ENCODE results near the gene GLI3.
A peak's percentile ranks its signal among the peaks of the same experiment; 100 is the strongest.

GLI3 gene

GRCh38 chr7:42274053-42274452, 37.0 kb upstream of the GLI3 start:
- TF ChIP-seq FOXP2 (optimal IDR thresholded peaks at IDR 0.05; ENCODE audit: borderline replicate concordance, extremely low read depth, extremely low read length, insufficient read depth) (no peak), TAF1 (IDR thresholded peaks at IDR 0.05; ENCODE audit: borderline replicate concordance, insufficient read depth, low read length) (no peak), POLR2AphosphoS5 (IDR thresholded peaks at IDR 0.05; ENCODE audit: low read depth, low read length) (no peak), REST (IDR thresholded peaks at IDR 0.05; ENCODE audit: insufficient read depth in 1 of 2, low read depth in 2 of 2, low read length in 2 of 2) (no peak), SIN3A (IDR thresholded peaks at IDR 0.05; ENCODE audit: borderline replicate concordance, insufficient read depth, low read length) (no peak)

GRCh38 chr7:42272793-42273665, 36.0 kb upstream of the GLI3 start:
- no peak for TF ChIP-seq POLR2AphosphoS5 (IDR thresholded peaks at IDR 0.05; ENCODE audit: low read depth, low read length)
- TF ChIP-seq FOXP2 (optimal IDR thresholded peaks at IDR 0.05; ENCODE audit: borderline replicate concordance, extremely low read depth, extremely low read length, insufficient read depth): peak; percentile 34

- TF ChIP-seq POLR2AphosphoS5 (IDR thresholded peaks at IDR 0.05; ENCODE audit: low read depth, low read length) (no peak), REST (IDR thresholded peaks at IDR 0.05; ENCODE audit: insufficient read depth in 1 of 2, low read depth in 2 of 2, low read length in 2 of 2) (no peak), TAF1 (IDR thresholded peaks at IDR 0.05; ENCODE audit: borderline replicate concordance, insufficient read depth, low read length) (no peak), SIN3A (IDR thresholded peaks at IDR 0.05; ENCODE audit: borderline replicate concordance, insufficient read depth, low read length) (no peak), FOXP2 (optimal IDR thresholded peaks at IDR 0.05; ENCODE audit: borderline replicate concordance, extremely low read depth, extremely low read length, insufficient read depth) (no peak)
Measured at GRCh38 chr7:42269161-42269560, 32.2 kb upstream of the GLI3 start.

- TF ChIP-seq POLR2AphosphoS5 (IDR thresholded peaks at IDR 0.05; ENCODE audit: low read depth, low read length) (no peak), TAF1 (IDR thresholded peaks at IDR 0.05; ENCODE audit: borderline replicate concordance, insufficient read depth, low read length) (no peak), REST (IDR thresholded peaks at IDR 0.05; ENCODE audit: insufficient read depth in 1 of 2, low read depth in 2 of 2, low read length in 2 of 2) (no peak), SIN3A (IDR thresholded peaks at IDR 0.05; ENCODE audit: borderline replicate concordance, insufficient read depth, low read length) (no peak), FOXP2 (optimal IDR thresholded peaks at IDR 0.05; ENCODE audit: borderline replicate concordance, extremely low read depth, extremely low read length, insufficient read depth) (no peak)
Measured at GRCh38 chr7:42264702-42265101, 27.7 kb upstream of the GLI3 start.

- no peak for TF ChIP-seq SIN3A (IDR thresholded peaks at IDR 0.05; ENCODE audit: borderline replicate concordance, insufficient read depth, low read length)
Measured at GRCh38 chr7:42263971-42264370, 27.0 kb upstream of the GLI3 start.

GRCh38 chr7:42262964-42263363, 26.0 kb upstream of the GLI3 start:
- TF ChIP-seq POLR2AphosphoS5 (IDR thresholded peaks at IDR 0.05; ENCODE audit: low read depth, low read length) (no peak), REST (IDR thresholded peaks at IDR 0.05; ENCODE audit: insufficient read depth in 1 of 2, low read depth in 2 of 2, low read length in 2 of 2) (no peak), TAF1 (IDR thresholded peaks at IDR 0.05; ENCODE audit: borderline replicate concordance, insufficient read depth, low read length) (no peak), SIN3A (IDR thresholded peaks at IDR 0.05; ENCODE audit: borderline replicate concordance, insufficient read depth, low read length) (no peak), FOXP2 (optimal IDR thresholded peaks at IDR 0.05; ENCODE audit: borderline replicate concordance, extremely low read depth, extremely low read length, insufficient read depth) (no peak)
